CD4-positive, alpha-beta T cell (primary cell): Measurements from ENCODE around the gene SLC25A20. TPM values are rescaled to one million over a fixed set of nuclear protein-coding genes. Genes with fewer than 3 reads are reported as not detected.

Experiments
- ATAC-seq: fragments of 200-7000 bp; cut with Tn5 transposase; one replicate; pipeline ENCODE4 v1.10.0; 2022; ENCODE audit warnings: mild to moderate bottlenecking; ENCODE audit not compliant: poor library complexity
- CTCF ChIA-PET: fragments of 350-600 bp; sonication (Branson Sonifier 250); formaldehyde crosslinking; loops from one replicate; lab custom pipeline; 2021; ENCODE audit warnings: antibody characterized with exemption, inconsistent platforms; lab: Charles Lee
- POLR2A ChIA-PET: fragments of 350-600 bp; sonication (Branson Sonifier 250); formaldehyde crosslinking; loops from one replicate; lab custom pipeline; 2021; ENCODE audit warnings: antibody characterized with exemption, inconsistent platforms; lab: Charles Lee
- DNase-seq, 14 experiments: peaks; one replicate each; pipeline ENCODE4 v3.0.0-alpha.2; 2013 to 2020; ENCODE audit warnings: mixed read lengths in 2 of 14
- H3K27ac ChIP-seq, 2 donors: one replicate each; pipeline versions ENCODE4 v1.5.1 to v1.7.0; 2013; ENCODE audit warnings: low read length in 2 of 2, low read depth in 1 of 2, mild to moderate bottlenecking in 1 of 2
- H3K27me3 ChIP-seq, 2 experiments: 1 replicate in 1 of 2; 2 replicates in 1 of 2; pipeline versions ENCODE4 v1.6.1 to v1.7.0; 2013; ENCODE audit warnings: low read length in 2 of 2, control low read depth in 1 of 2, mild to moderate bottlenecking in 1 of 2, moderate library complexity in 1 of 2; ENCODE audit not compliant: insufficient read depth in 2 of 2, control insufficient read depth in 1 of 2
- H3K36me3 ChIP-seq: one replicate; pipeline ENCODE4 v1.6.1; 2013; ENCODE audit warnings: low read length, control low read depth; ENCODE audit not compliant: insufficient read depth
- H3K4me1 ChIP-seq: one replicate; pipeline ENCODE4 v1.6.1; 2013; ENCODE audit warnings: low read length, control low read depth; ENCODE audit not compliant: insufficient read depth
- H3K4me3 ChIP-seq: one replicate; pipeline ENCODE4 v1.5.1; 2013; ENCODE audit warnings: mild to moderate bottlenecking, low read length, moderate library complexity
- H3K9me3 ChIP-seq, 2 experiments: 1 replicate in 1 of 2; 2 replicates in 1 of 2; pipeline versions ENCODE4 v1.6.1 to v1.7.0; 2013; ENCODE audit warnings: low read length in 2 of 2, mild to moderate bottlenecking in 2 of 2, control low read depth in 1 of 2, moderate library complexity in 1 of 2; ENCODE audit not compliant: control insufficient read depth in 1 of 2, insufficient read depth in 1 of 2
- H3K27ac Mint-ChIP-seq: one replicate; pipeline ENCODE4 v1.8.0; 2020; ENCODE audit warnings: mixed read lengths
- H3K27me3 Mint-ChIP-seq: one replicate; pipeline ENCODE4 v1.8.0; 2021; ENCODE audit warnings: mixed read lengths
- H3K36me3 Mint-ChIP-seq: one replicate; pipeline ENCODE4 v1.8.0; 2021; ENCODE audit warnings: low read depth, mixed read lengths
- H3K4me1 Mint-ChIP-seq: one replicate; pipeline ENCODE4 v1.8.0; 2021; ENCODE audit warnings: low read depth, mixed read lengths
- H3K4me3 Mint-ChIP-seq: one replicate; pipeline ENCODE4 v1.8.0; 2020; ENCODE audit warnings: mild to moderate bottlenecking, mixed read lengths
- H3K9me3 Mint-ChIP-seq: one replicate; pipeline ENCODE4 v1.8.0; 2020; ENCODE audit warnings: mixed read lengths
- intact Hi-C, 2 experiments: fragments of 100-400 bp; cut with DNase I in 1 of 2; cut with micrococcal nuclease in 1 of 2; formaldehyde crosslinking; loops; one replicate each; pipeline versions ENCODE4 v1.15.1 to v1.9.0; 2023 to 2025; cut with DNase I, micrococcal nuclease
- total RNA-seq, 174 experiments: library from RNA in 2 of 174; stranded (reverse) in 2 of 174; gene quantifications; one replicate each; pipeline ENCODE4 v1.2.3 and lab custom pipeline; 2021 to 2026
- TF ChIP-seq, protein P1 (sequence below): fragments of 200-600 bp; IDR thresholded peaks from one replicate; pipeline ENCODE4 v1.8.0; 2022; ENCODE audit warnings: antibody characterized with exemption, mild to moderate bottlenecking

SLC25A20 gene
- total RNA-seq, 2 experiments from 2014 or later = 0.41 to 0.78 TPM

DNA sequence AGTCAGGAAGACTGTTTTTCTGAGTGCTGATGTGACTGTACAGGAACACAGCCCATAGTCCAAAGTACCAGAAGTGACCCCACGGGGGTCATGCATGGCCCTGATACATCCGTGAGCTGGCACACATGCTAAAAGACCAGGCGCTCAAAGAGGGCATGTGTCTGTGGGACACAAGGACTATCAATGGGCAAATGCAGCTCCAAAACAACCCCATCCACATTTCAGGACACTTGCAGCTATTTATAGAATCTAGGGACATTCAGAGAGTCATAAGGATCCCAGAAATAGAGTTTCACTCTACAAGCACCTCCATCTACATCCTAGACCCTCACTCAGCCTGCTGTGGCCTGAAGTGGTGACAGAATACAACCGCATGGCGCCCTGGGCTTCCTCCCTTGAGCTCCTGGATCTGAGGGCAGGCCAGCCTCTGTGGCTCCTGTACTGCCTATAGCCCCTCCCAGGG is 17.0 kb downstream of the SLC25A20 start:
- no peaks in the 10 kb centered on the region for H3K9me3 Mint-ChIP-seq
- ChIA-PET CTCF (no interaction called here), POLR2A (no interaction called here)
- H3K4me1 Mint-ChIP-seq = peaks cover 7% of the 10 kb centered on the region
- no peaks in the 10 kb centered on the region for H3K4me1 ChIP-seq
- no peaks in the 10 kb centered on the region for H3K9me3 ChIP-seq
- H3K36me3 Mint-ChIP-seq = peaks cover 68% of the 10 kb centered on the region
- ATAC-seq (no peak), DNase-seq (no peak)
- no peak overlapping the region for H3K4me3 Mint-ChIP-seq
- no peak overlapping the region for H3K27ac ChIP-seq
- intact Hi-C loops = no loop called here
- no peak overlapping the region for H3K27ac Mint-ChIP-seq
- peaks cover 57% of the 10 kb centered on the region for H3K36me3 ChIP-seq
- TF ChIP-seq, protein P1, sequence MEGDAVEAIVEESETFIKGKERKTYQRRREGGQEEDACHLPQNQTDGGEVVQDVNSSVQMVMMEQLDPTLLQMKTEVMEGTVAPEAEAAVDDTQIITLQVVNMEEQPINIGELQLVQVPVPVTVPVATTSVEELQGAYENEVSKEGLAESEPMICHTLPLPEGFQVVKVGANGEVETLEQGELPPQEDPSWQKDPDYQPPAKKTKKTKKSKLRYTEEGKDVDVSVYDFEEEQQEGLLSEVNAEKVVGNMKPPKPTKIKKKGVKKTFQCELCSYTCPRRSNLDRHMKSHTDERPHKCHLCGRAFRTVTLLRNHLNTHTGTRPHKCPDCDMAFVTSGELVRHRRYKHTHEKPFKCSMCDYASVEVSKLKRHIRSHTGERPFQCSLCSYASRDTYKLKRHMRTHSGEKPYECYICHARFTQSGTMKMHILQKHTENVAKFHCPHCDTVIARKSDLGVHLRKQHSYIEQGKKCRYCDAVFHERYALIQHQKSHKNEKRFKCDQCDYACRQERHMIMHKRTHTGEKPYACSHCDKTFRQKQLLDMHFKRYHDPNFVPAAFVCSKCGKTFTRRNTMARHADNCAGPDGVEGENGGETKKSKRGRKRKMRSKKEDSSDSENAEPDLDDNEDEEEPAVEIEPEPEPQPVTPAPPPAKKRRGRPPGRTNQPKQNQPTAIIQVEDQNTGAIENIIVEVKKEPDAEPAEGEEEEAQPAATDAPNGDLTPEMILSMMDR = no peak
- no peaks in the 10 kb centered on the region for H3K27me3 Mint-ChIP-seq
- no peak overlapping the region for H3K4me3 ChIP-seq
- H3K27me3 ChIP-seq = no peaks in the 10 kb centered on the region

DNA sequence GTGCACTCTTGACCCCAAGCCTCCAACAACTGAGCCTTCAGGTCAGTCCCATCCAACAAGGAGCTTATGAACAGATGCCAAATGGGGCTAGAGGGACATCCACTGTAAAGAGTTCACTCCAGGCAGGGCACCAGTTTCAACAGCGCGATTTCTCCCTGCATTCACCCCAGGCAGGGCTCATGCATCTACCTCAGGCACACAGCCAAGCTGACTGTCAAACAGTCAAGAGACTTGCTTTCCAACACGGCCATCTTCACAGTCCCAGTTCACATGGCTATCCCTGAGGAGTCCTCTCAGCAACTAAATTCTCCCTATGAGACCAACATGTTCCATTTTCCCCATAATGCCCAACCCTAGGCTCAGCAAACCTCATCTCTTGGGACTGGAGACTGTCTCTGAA is 17.7 kb downstream of the SLC25A20 start:
- Mint-ChIP-seq H3K4me1 (peaks cover 6% of the 10 kb centered on the region), H3K4me3 (no peak overlapping the region), H3K27ac (no peak overlapping the region), H3K9me3 (no peaks in the 10 kb centered on the region), H3K36me3 (peaks cover 65% of the 10 kb centered on the region), H3K27me3 (no peaks in the 10 kb centered on the region)
- no peaks in the 10 kb centered on the region for H3K4me1 ChIP-seq
- ChIA-PET CTCF (no interaction called here), POLR2A (no interaction called here)
- H3K9me3 ChIP-seq = no peaks in the 10 kb centered on the region
- intact Hi-C loops = no loop called here
- no peak overlapping the region for H3K27ac ChIP-seq
- no peaks in the 10 kb centered on the region for H3K27me3 ChIP-seq
- H3K4me3 ChIP-seq = no peak overlapping the region
- TF ChIP-seq, protein P1 = no peak
- DNase-seq = no peak
- peaks cover 57% of the 10 kb centered on the region for H3K36me3 ChIP-seq
- ATAC-seq = no peak

DNA sequence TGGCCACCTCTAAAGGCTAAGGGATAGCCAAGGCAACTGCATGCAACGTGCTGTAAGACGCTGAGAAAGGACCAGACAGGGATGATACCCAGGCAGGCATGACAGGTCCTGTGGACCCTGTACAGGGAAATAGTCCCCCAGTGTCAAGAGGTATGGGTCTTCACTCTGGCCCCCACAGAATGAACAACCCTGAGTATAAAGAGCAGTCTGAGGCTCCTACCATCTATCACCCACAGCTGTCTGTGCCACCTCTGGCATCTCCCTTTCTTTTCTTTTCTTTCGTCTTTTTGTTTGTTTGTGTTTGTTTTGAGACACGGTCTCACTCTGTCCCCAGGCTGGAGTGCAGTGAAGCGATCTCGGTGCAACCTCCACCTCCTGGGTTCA is 18.7 kb downstream of the SLC25A20 start:
- no peaks in the 10 kb centered on the region for H3K27me3 Mint-ChIP-seq
- CTCF ChIA-PET = no interaction called here
- no peak for ATAC-seq
- Histone ChIP-seq H3K27ac (no peak overlapping the region), H3K36me3 (peaks cover 55% of the 10 kb centered on the region), H3K4me3 (no peak overlapping the region), H3K4me1 (no peaks in the 10 kb centered on the region), H3K27me3 (no peaks in the 10 kb centered on the region), H3K9me3 (no peaks in the 10 kb centered on the region)
- TF ChIP-seq, protein P1 = no peak
- H3K9me3 Mint-ChIP-seq = no peaks in the 10 kb centered on the region
- DNase-seq = no peak
- peaks cover 61% of the 10 kb centered on the region for H3K36me3 Mint-ChIP-seq
- intact Hi-C loops = no loop called here
- POLR2A ChIA-PET = no interaction called here
- no peak overlapping the region for H3K27ac Mint-ChIP-seq
- no peak overlapping the region for H3K4me3 Mint-ChIP-seq
- H3K4me1 Mint-ChIP-seq = peaks cover 1% of the 10 kb centered on the region
